Spleen (tissue), 7 donors: Measurements from ENCODE around the gene NFKBIE.

Source experiments
- CTCF ChIP-seq, 11 experiments: fragments of 200-600 bp in 7 of 11; fragments of 450-650 bp in 4 of 11; sonication (generic) in 4 of 11; IDR thresholded peaks in 8 of 11; conservative IDR thresholded peaks in 3 of 11; 1 replicate in 7 of 11; 2 replicates in 4 of 11; pipeline versions ENCODE4 v1.4.0 to v1.8.0; 2016 to 2021; ENCODE audit warnings: antibody characterized with exemption in 11 of 11, inconsistent platforms in 4 of 11, mild to moderate bottlenecking in 1 of 11
- POLR2AphosphoS5 ChIP-seq, 3 donors: sonication (generic); formaldehyde crosslinking; IDR thresholded peaks; one replicate each; pipeline ENCODE4 v1.5.1; 2017; ENCODE audit warnings: antibody characterized with exemption in 3 of 3
- donor health status: DM: no; HTN: no; CAD: no; lungs with moderate emphysema.
- donor health status: DM: no; HTN: no; CAD: no.
- donor health status: DM: no; HTN: no; CAD: no.

DNA sequence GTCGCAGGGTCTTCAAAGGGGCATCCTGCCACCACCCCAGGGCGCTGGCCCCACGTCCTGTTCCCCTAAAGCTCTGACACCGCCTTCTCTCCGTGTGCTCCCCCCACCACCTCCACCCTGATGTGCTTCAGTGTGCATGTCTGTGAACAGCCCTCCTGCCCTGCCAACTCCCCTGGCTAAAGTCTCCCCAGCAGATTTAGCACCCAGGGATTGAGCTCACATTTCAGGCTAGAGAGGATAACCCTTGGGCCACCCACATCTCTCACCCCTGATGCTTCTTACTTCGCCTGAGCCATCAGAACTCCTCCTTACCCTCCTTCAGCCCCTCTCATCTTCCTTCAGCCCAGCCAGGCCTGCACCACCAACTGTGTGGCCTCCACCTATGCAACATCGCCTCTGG, 12.4 kb upstream of the NFKBIE start:
- no peak for TF ChIP-seq CTCF (IDR thresholded peaks at IDR 0.05 in 8 of 11, conservative IDR thresholded peaks at IDR 0.05 in 3 of 11)
- TF ChIP-seq POLR2AphosphoS5 (IDR thresholded peaks at IDR 0.05), result no peak
